GM12864 (cell line): ENCODE measurements around the gene CEND1.

Source experiments
- DNase-seq: peaks from one replicate; pipeline ENCODE4 v3.0.0-alpha.2; 2011; ENCODE audit warnings: low read depth
- H3K4me3 ChIP-seq: 2 replicates; pipeline ENCODE4 v1.5.1; 2011; ENCODE audit warnings: mild to moderate bottlenecking, low read depth, low read length, control low read depth
- TF ChIP-seq, protein P1 (sequence below): IDR thresholded peaks from 2 replicates; pipeline ENCODE4 v1.5.1; 2011; ENCODE audit warnings: low read depth, mild to moderate bottlenecking, moderate library complexity, low read length, control low read depth, inconsistent platforms; ENCODE audit errors: missing control alignments

CEND1 gene

GRCh38 chr11:783581-784015, 6.3 kb downstream of the CEND1 start:
- no peak overlapping the region for H3K4me3 ChIP-seq
- TF ChIP-seq, protein P1, sequence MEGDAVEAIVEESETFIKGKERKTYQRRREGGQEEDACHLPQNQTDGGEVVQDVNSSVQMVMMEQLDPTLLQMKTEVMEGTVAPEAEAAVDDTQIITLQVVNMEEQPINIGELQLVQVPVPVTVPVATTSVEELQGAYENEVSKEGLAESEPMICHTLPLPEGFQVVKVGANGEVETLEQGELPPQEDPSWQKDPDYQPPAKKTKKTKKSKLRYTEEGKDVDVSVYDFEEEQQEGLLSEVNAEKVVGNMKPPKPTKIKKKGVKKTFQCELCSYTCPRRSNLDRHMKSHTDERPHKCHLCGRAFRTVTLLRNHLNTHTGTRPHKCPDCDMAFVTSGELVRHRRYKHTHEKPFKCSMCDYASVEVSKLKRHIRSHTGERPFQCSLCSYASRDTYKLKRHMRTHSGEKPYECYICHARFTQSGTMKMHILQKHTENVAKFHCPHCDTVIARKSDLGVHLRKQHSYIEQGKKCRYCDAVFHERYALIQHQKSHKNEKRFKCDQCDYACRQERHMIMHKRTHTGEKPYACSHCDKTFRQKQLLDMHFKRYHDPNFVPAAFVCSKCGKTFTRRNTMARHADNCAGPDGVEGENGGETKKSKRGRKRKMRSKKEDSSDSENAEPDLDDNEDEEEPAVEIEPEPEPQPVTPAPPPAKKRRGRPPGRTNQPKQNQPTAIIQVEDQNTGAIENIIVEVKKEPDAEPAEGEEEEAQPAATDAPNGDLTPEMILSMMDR: no peak
- no peak for DNase-seq

DNA sequence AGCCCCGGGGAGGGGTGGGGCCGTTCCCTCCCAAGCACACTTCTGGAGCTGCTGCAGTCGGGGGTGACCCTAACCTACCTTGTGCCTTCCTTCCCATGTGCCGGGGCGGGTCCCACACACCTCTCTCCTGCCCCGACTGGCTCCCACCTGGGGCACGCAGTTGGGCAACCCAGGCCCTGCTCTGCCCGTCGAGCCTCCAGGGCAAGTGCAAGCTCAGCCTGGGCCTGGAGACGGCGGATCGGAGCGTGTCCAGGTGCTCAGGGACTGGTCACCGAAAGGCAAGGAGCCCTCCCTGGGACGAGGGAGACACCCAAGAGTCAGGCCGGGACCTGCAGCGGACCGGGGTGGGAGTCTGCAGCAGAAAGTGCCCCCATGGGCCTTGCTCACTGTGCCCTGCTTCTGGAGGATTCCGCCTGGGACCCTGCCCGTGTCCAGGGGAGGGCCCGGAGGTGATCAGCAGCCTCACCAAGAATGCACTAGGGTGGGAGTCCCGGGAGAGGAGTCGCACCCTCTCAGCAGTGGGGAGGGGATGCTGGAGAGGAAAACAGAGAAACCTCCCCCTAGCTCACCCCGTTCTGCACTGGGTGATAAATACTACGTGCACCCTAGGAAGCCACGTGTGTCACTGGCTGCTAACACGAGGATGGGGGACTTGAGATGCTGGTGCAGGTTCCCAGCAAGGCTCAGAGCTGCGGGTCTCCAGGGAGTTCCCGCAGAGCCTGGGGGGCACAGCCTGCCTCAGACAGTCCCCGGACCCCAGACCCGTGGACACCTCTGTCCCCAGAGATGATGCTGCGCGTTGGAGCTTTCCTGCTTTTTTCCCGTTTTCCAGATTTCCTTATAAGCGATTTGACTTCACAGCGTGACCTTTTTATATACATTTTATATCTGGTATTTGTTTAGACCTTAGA, 7.4 kb downstream of the CEND1 start:
- H3K4me3 ChIP-seq: no peak overlapping the region
- DNase-seq: no peak
- TF ChIP-seq, protein P1: no peak

GRCh38 chr11:779955-780532, 9.8 kb downstream of the CEND1 start:
- H3K4me3 ChIP-seq: no peak overlapping the region
- TF ChIP-seq, protein P1: no peak
- no peak for DNase-seq

DNA sequence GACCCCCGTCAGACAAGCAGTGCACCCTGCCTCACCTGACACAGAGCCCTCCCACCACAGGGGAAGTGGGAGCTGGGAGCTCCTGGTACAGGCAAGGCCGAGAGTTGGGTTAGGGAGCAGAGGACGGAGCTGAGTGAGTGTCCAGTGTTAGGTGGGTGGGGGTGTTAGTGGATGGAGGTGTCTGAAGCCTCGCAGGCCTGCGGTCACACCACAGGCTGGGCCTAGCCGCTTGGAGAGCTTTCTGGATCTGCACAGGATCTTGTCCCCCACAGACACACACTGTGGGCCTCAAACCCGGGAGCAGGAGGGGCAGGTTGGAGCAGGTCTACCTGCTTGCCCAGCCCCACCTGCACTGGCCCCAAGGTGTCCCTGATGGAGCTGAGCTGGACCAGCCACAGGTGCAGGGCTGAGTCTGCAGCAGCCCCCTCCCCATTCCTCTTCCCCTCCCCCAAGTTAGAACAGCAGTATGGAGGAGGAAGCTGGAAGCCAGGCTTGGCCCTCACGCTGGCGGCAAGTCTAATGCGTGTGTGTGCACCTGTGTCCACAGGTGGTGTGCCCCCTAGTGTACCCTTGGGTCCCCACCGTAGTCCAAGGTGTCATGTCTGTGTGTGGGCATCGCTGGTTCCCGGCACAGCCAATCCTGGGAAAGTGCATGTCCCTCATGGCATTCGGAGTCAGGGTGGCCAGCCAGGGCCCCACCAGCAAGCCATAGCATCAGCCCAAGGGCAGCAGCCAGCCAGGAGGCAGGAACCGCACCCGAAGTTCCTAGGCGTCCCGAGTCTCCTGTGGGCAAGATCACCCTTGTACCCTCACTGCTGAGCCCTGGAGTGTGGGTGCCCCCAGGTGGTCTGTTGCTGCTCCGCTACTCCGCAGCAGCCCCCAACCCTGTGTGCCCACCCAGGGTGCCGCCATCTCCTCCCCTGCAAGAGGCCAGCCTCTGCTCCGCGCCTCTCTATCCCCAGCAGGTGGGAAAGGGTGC, 10.6 kb downstream of the CEND1 start:
- no peak overlapping the region for H3K4me3 ChIP-seq
- TF ChIP-seq, protein P1: no peak
- DNase-seq: no peak

GRCh38 chr11:777288-778255, 12.3 kb downstream of the CEND1 start, which contains the start of gene GATD1:
Gene GATD1 (minus strand): TSS chr11:777487. CDS start chr11:777462, 25 bp downstream.
- H3K4me3 ChIP-seq: peak within 1 kb of the TSS; percentile 94
- TF ChIP-seq, protein P1: no peak
- DNase-seq: no peak
